ENCODE data around the gene ZNF808.
"Not testable (repeated sequence)": the region's sequence is repeated elsewhere in the genome, so short reads cannot be mapped to it uniquely, and the experiment has no call there.

Gene ZNF808

DNA sequence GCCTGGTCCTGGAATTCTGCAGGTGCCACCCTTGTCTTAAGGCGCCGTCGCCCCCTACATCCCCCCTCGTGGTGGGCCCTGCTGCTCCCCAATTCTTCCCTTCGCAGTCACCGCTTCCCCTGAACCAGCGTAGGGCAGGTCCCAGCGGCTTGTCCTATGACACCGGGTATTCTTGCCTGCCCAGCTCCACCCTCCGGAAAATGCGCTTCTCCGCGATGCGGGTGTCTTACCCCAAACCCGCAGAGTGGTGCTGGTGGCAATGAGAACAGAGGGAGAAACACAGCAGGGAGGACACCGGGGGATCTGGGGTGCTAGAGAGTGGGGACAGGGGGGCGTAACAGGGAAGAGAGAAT is 9.0 kb downstream of the ZNF808 start:
- DNase-seq: no peak

DNA sequence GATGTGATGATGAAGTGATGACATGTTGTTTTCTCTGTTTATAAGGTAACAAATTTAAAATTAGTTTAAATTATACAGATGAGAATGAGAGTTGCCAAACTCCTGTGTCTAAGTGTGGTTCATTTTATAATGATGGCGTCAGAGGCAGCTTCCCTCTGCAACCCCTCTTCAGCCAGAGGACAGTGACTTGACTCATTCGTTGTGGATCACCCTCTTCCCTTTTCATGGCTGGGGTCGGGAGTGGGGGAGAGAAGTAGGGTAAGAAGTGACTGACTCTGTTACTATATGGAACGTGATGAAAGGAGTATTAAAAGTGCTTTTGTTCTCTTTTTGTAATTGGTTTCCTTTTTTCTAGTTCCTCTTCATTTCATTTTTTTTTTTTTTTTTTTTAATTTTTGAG is 11.3 kb downstream of the ZNF808 start:
- DNase-seq: not testable (repeated sequence)

DNA sequence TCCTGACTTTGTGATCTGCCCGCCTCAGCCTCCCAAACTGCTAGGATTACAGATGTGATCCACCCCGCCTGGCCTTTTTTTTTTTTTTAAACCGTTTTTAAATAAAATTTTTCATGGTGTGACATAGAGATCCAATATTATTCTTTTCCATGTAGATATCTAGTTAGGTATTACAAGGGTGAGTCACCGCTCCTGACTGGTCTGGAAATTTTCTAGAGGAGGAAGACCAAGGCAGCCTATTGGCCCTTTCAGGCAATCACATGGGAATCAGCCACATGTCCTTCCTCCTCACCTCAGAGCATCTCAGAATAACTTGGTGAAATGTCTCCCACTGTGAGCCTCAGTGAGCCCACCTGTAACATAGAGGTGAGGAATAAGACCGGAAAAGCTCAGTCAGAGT is 13.7 kb downstream of the ZNF808 start:
- not testable (repeated sequence) for DNase-seq

DNA sequence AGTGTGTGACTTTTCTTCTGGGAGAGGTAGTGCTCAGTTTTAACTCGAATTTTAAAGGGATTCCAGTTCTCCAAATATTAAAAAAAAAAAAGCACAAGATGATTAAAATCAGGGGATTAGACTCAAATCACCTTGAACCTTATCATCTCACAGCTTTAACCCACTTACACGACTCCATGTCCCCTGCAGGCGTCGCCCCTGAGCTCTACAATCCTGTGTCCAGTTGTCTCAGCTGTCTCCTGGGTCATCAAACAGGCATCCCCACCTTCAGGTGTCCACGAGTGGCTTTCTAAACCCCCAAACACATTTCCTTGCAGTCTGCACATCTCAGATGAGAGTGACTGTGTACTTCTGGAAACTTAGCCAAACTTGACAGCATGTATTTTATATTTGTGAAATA is 14.1 kb downstream of the ZNF808 start:
- no peak for DNase-seq

DNA sequence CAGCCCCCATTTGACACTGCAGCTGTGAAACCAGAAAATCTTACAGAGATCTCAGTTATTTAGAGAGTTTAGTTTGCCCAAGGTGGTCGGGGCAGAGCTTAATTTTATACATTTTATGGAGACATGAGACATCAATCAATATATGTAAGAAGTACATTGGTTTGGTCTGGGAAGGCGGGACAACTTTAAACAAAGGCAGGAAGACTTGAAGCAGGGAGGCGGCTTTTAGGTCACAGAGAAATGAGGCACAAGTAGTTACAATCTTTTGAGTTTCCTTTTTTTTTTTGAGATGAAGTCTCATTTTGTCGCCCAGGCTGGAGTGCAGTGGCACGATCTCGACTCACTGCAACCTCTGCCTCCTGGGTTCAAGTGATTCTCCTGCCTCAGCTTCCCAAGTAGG is 15.1 kb downstream of the ZNF808 start:
- not testable (repeated sequence) for DNase-seq

DNA sequence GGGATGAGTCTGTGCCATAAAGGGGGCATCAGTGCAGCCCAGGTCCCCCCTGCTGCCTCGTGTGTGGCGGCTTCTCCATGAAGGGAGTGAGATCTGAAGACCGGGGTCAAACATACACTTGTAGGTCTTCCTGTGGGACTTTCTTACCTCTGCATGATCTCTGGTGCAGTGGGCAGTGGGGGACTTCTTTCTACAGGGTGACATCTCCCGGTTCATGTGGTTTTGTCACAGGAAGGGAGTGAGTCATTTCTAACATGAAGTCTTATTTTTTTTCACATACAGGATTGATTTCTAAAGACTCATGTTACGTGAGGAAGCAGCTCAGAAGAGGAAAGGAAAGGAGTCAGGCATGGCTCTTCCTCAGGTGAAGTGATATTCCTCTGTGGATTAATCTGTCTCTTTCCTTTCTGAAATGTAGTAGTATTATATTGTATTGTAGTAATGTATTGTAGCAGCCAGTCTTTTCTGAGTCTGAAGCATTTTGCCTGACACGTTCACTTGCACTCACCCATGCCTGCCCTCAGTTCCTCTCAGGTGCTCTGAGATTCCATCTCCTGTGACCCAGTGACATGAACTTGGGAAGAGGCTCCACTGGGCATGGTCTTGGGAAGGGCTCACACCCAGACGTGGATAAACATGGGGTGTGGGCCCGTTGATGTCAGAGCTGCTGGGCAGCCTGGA is 15.7 kb downstream of the ZNF808 start:
- DNase-seq: peak; percentile 1

DNA sequence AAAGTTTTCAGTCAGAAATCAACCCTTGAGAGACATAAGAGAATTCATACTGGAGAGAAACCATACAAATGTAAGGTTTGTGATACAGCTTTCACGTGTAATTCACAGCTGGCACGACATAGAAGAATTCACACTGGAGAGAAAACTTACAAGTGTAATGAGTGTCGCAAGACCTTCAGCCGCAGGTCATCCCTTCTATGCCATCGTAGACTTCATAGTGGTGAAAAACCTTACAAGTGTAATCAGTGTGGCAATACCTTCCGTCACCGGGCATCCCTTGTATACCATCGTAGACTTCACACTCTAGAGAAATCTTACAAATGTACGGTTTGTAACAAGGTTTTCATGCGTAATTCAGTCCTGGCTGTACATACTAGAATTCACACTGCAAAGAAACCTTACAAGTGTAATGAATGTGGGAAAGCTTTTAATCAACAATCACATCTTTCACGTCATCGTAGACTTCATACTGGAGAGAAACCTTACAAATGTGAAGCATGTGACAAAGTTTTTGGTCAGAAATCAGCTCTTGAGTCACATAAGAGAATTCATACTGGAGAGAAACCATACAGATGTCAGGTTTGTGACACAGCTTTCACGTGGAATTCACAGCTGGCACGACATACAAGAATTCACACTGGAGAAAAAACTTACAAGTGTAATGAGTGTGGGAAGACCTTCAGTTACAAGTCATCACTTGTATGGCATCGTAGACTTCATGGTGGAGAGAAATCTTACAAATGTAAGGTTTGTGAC is 26.9 kb downstream of the ZNF808 start:
- DNase-seq: no peak

DNA sequence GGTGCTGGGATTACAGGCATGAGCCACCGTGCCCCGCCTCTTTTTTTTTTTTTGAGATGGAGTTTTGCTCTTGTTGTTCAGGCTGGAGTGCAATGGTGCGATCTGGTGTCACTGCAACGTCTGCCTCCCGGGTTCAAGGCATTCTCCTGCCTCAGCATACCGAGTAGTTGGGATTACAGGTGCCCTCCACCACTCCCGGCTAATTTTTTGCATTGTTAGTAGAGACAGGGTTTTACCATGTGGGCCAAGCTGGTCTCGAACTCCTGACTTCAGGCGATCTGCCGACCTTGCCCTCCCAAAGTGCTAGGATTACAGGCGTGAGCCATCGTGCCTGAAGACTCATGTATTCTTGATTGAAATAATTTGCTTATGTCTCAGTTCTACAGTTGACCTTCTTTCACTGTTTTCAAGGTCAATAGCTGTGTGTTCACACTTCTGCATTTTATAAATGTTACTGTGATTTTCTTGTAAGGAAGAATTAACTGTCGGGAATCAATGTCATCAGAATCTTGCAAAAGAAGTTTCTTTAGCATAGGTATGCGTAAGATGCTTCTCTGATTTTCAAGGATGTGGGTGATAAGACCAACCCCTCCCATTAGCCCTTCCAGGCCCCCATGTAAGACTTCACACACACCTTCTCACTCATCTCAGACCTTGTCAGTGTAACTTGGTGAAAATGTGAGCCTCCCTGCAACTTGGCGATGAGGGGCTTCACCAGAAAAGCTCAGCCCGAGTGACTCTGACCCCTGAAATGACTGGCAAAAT is 29.9 kb downstream of the ZNF808 start:
- no peak for DNase-seq

DNA sequence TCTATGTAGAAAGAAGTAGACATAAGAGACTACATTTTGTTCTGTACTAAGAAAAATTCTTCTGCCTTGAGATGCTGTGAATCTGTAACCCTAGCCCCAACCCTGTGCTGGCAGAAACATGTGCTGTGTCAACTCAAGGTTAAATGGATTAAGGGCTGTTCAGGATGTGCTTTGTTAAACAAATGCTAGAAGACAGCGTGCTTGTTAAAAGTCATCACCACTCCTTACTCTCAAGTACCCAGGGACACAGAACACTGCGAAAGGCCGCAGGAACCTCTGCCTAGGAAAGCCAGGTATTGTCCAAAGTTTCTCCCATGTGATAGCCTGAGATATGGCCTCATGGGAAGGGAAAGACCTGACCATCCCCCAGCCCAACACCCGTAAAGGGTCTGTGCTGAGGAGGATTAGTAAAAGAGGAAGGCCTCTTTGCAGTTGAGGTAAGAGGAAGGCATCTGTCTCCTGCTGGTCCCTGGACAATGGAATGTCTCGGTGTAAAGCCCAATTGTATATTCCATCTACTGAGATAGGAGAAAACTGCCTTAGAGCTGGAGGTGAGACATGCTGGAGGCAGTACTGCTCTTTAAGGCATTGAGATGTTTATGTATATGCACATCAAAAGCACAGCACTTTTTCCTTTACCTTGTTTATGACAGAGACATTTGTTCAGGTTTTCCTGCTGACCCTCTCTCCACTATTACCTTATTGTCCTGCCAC is 31.4 kb downstream of the ZNF808 start:
- DNase-seq: not testable (repeated sequence)

DNA sequence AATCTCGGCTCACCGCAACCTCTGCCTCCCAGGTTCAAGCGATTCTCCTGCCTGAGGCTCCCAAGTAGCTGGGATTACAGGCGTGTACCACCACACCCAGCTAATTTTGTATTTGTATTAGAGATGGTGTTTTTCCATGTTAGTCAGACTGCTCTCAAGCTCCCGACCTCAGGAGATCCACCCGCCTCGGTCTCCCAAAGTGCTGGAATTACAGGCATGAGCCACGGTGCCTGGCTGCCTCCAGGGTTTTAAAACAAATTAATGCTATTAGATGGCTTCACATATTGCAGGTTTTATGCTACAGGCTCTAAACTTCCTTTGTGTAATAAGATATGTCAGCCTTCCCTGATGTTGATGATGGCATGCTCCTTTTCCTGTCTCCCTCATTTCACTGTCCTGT is 34.1 kb downstream of the ZNF808 start:
- not testable (repeated sequence) for DNase-seq

DNA sequence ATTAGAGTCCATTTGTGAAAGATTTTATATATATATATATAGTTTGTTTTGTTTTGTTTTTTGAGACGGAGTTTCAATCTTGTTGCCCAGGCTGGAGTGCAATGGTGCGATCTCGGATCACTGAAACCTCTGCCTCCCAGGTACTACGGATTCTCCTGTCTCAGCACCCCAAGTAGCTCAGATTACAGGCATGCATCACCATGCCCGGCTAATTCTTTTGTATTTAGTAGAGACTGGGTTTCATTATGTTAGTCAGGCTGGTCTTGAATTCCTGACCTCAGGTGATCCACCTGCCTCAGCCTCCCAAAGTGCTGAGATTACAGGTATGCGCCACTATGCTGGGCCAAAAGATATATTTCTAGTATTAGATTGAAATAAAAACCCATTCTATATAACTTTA is 38.7 kb downstream of the ZNF808 start:
- DNase-seq: no peak

DNA sequence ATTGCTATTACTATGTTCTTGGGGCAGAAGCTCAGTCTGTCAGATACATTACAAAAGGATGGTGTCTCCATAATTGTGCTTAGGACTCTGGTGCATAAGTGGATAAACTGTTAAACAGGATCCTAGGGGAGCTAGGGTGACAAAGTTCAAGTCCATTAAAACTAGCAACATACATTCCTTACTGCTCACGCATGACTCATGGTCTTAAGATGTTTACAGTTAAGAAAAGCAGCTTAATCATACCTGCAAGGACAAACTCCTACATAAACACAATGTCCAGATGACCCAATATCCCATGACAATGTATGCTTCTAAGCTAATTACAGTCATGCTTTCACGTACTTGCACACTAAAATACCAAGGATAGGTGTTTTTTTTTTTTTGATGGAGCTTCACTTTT is 39.1 kb downstream of the ZNF808 start:
- no peak for DNase-seq

DNA sequence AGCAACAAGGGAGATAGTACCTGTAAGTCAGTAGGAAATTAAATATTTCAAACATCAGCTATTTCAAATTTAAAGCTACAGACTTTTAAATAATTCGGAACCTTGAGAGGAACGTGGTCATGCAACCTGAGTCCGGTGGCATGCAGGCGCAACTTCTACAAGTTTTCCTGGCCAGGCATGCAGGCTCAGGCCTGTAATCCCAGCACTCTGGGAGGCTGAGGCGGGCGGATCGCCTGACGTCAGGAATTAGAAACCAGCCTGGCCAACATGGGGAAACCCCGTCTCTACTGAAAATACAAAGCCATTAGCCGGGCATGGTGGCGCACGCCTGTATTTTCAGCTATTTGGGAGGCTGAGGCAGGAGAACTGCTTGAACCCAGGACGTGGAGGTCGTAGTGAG is 40.5 kb downstream of the ZNF808 start:
- DNase-seq: no peak

DNA sequence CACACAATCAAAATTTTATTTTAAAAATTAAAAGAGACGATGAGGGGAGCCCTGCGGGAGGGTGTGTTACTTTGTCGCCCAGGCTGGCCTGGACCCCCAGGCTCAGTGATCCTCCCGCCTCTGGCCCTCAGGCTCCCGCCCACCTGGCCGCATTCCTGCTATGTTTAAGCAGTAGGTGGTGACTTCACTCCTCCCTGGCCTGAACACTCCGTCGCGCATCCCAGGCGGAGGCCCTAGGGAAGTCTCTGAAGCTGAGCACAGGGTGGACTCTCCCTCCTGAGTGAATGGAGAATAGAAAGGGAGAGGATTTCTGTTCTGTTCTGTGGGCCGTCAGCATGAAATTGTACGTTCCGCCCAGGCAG is 42.2 kb downstream of the ZNF808 start:
- not testable (repeated sequence) for DNase-seq

DNA sequence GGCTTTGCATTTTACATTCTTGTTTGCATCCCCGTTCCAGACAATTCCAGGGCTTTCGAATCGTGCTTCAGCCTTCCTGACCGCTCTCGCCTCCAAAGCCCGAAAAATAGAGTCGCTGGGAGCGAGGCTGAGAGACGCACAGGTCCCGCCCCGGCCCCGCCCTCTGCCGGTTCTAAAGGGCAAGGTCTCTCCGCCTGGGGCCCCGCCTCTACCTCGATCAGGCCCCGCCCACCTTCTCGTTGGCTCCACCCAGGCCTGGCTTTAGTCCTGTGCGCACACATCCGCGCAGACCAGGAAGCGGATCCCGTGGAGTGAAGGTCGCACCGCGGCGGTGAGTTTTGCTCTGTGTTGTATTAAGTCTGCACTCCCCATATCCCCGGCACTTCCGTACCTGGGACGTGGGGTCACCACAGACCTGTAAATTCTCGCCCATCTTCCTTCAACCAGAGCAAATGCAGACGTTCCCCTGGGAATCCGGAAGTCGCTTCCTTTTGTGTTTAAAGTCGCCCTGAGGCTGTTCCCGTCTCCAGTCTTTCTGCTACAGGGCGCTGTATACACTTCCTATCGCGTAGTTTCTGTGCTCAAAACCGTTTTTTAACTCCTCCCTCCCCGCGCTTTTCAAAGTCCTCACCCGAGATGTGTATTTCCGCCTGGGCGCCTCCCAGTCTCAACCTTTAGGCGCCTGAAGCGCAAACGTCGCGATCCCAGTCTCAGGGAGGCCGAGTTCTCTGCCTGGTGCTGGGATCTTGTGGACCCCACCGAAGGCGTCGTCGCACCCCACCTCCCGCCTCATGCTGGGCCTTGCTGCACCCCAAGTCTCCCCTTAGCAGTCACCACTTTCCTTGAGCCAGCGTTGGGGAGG is 42.8 kb downstream of the ZNF808 start, which contains the start of gene ZNF701:
ZNF701 (plus strand) TSS at position 288 of the 862 bp plus-strand sequence. CDS start 3,861 bp downstream, outside the sequence.
- DNase-seq: no peak

DNA sequence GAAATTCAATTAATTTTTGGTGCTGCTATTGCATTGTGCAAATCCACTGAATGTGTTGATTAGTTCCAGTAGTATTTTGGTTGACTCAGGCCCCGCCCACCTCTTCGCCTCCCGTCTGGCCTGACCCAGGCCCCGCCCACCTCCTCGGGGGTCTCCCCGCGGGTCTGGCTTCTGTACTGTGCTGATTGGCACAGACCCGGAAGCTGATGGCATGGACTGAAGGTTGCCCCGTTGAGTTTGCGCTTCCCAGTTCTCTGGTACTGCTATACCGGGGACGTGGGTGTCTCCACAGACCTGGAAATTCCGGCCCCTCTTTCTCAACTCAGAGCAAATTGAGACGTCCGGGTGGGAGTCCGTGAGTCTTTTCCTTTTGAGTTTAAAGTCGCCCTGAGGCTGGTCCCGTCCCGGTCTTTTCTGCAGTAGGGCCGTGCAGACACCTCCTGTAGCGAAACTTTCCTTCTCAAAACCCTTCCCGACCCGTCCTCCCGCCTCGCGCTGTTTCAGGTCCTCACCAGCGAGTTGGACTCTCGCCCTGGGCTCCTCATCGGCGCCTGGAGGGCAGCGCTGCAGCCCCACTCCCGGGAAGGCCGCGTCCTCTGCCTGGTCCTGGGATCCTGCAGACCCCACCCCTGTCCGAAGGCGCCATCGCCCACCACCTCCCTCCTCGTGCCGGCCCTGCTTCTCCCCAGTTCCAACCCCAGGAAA is 57.4 kb downstream of the ZNF808 start:
- DNase-seq: no peak

DNA sequence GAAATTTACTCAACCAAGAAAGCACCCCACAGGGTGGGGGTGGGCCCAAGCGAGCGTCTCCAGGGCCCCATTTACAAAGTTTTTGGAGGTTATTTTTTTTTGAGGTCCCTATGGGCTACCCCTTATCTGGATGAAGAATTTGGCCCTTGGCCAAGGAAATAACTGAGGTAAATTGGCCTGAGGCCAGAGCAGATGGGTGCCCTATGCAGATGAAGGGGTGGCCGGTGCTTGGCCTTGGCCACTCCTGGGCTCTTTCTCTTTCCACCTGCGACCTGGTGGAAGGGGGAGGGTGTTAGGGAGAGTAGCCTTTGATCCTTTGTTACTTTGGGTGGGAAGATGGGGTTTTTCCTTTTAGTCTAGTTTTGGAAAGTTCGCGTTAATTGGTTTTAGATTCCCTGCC is 58.1 kb downstream of the ZNF808 start:
- DNase-seq: no peak

DNA sequence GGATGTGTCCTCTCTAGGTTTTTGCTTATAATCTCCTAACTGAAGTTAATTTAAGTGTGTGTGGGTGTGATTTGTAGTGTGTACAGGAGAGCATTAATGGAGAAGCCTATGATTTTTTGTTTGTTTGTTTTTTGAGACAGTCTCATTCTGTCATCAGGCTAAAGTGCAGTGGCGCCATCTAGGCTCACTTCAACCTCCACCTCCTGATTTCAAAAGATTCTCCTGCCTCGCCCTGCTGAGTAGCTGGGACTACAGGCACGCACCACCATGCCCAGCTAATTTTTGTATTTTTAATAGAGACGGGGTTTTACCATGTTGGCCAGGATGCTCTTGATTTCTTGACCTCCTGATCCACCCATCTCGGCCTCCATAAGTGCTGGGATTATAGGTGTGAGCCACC is 63.3 kb downstream of the ZNF808 start:
- no peak for DNase-seq

DNA sequence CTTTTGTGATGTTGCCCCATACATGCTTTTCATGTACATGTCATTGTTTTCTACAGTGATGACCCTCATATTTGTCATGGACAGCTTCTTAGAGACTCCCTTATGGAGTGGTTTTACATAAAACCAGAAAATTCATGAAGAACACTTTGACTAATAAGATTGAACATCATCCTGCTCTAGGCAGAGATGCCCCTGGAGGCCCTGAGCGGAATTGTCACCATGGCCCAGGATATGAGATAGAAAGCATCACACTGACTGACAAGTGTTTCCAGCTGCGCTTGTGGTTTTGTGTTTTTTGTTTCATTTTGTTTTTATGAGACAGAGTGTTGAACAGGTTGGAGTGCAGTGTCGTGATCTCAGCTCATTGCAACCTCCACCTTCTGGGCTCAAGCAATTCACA is 64.8 kb downstream of the ZNF808 start:
- DNase-seq: no peak

DNA sequence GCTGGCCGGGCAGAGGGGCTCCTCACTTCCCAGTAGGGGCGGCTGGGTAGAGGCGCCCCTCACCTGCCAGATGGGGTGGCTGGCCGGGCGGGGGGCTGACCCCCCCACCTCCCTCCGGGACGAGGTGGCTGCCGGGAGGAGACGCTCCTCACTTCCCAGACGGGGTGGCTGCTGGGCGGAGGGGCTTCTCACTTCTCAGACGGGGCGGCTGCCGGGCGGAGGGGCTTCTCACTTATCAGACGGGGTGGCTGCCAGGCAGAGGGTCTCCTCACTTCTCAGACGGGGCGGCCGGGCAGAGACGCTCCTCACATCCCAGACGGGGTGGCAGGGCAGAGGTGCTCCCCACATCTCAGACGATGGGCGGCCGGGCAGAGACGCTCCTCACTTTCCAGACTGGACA is 66.0 kb downstream of the ZNF808 start:
- DNase-seq: not testable (repeated sequence)

DNA sequence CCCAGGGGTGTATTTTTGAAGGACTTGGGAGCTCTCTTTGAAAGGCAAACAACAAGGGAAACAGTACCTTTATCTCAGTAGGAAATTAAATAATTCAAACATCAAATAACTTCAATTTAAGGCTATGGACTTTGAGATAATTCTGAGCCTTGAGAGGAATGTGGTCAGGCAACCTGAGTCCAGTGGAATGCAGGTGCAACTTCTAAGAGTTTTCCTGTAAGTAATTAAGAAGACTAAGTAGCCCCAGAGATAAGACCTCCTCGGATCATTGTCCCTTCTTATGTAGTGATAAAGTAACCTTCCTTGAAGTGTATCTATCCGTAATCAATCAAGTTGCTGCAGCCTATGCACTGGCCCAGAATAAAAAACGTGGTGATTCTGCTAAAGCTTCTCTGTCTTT is 71.8 kb downstream of the ZNF808 start:
- DNase-seq: no peak

DNA sequence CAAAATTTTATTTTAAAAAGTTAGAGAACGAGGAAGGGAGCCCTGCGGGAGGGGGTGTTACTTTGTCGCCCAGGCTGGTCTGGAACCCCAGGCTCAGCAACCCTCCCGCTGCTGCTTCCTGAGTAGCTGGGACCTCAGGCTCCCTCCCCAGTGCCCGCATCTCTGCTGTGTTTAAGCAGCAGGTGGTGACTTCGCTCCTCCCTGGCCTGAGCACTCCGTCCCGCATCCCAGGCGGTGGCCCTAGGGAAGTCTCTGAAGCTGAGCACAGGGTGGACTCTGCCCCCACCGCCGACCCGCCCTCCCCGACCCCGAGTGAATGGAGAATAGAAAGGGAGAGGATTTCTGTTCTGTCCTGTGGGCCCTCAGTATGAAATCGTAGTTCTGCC is 73.2 kb downstream of the ZNF808 start:
- no peak for DNase-seq

Measured in NK-92 treated with Interleukin-12 subunit alpha and Interleukin-12 subunit beta, amount 100 ng/mL, for 24 hours (cell line).